H9 (cell line): ENCODE data around the gene PCNX2. TPM values are rescaled to one million over a fixed set of nuclear protein-coding genes. Genes with fewer than 3 reads are reported as not detected.

Source experiments
- DNase-seq: peaks from one replicate; pipeline ENCODE4 v3.0.0-alpha.2; 2017
- H2AFZ ChIP-seq: one replicate; pipeline ENCODE4 v1.6.1; 2013; ENCODE audit warnings: mild to moderate bottlenecking, low read length, control low read depth, moderate library complexity
- H2AK5ac ChIP-seq: 2 replicates; pipeline ENCODE4 v1.6.1; 2013; ENCODE audit warnings: low read length, control low read depth, mixed read lengths; ENCODE audit not compliant: insufficient read length
- H2BK120ac ChIP-seq: one replicate; pipeline ENCODE4 v1.6.1; 2013; ENCODE audit warnings: low read depth, mild to moderate bottlenecking, low read length, control low read depth, inconsistent platforms; ENCODE audit not compliant: poor library complexity, severe bottlenecking
- H2BK12ac ChIP-seq: 2 replicates; pipeline ENCODE4 v1.6.1; 2013; ENCODE audit warnings: low read length, control low read depth, mixed read lengths, low read depth; ENCODE audit not compliant: insufficient read length
- H2BK15ac ChIP-seq: 2 replicates; pipeline ENCODE4 v1.6.1; 2013; ENCODE audit warnings: low read depth, low read length, control low read depth
- H2BK20ac ChIP-seq: one replicate; pipeline ENCODE4 v1.6.1; 2013; ENCODE audit warnings: low read depth, mild to moderate bottlenecking, low read length, control low read depth, inconsistent platforms; ENCODE audit not compliant: poor library complexity, severe bottlenecking
- H2BK5ac ChIP-seq: 2 replicates; pipeline ENCODE4 v1.6.1; 2013; ENCODE audit warnings: low read length, control low read depth, mixed read lengths; ENCODE audit not compliant: insufficient read length
- H3K14ac ChIP-seq: 2 replicates; pipeline ENCODE4 v1.6.1; 2013; ENCODE audit warnings: low read length, control low read depth; ENCODE audit not compliant: insufficient read depth
- H3K18ac ChIP-seq: 2 replicates; pipeline ENCODE4 v1.6.1; 2013; ENCODE audit warnings: low read depth, mild to moderate bottlenecking, mixed read lengths, low read length, control low read depth; ENCODE audit not compliant: insufficient read length
- H3K23ac ChIP-seq: 2 replicates; pipeline ENCODE4 v1.6.1; 2013; ENCODE audit warnings: low read length, control low read depth, mixed read lengths, low read depth; ENCODE audit not compliant: insufficient read length
- H3K23me2 ChIP-seq: 2 replicates; pipeline ENCODE4 v1.6.1; 2013; ENCODE audit warnings: low read depth, mild to moderate bottlenecking, mixed read lengths, low read length, control low read depth; ENCODE audit not compliant: insufficient read length, poor library complexity, severe bottlenecking
- H3K27ac ChIP-seq: 2 replicates; pipeline ENCODE4 v1.5.1; 2013; ENCODE audit warnings: low read length, control low read depth, mixed read lengths, low read depth; ENCODE audit not compliant: insufficient read length
- H3K27me3 ChIP-seq: 2 replicates; pipeline ENCODE4 v1.6.1; 2013; ENCODE audit warnings: low read length, control low read depth, inconsistent platforms; ENCODE audit not compliant: insufficient read depth
- H3K4ac ChIP-seq: 2 replicates; pipeline ENCODE4 v1.6.1; 2013; ENCODE audit warnings: low read depth, mild to moderate bottlenecking, control low read depth, inconsistent platforms, low read length, moderate library complexity
- H3K4me1 ChIP-seq: 2 replicates; pipeline ENCODE4 v1.6.1; 2013; ENCODE audit warnings: low read length, control low read depth, inconsistent platforms; ENCODE audit not compliant: insufficient read depth
- H3K4me2 ChIP-seq: 2 replicates; pipeline ENCODE4 v1.6.1; 2013; ENCODE audit warnings: low read length, control low read depth, mixed read lengths; ENCODE audit not compliant: insufficient read length, insufficient read depth
- H3K56ac ChIP-seq: 2 replicates; pipeline ENCODE4 v1.6.1; 2013; ENCODE audit warnings: low read depth, mild to moderate bottlenecking, mixed read lengths, low read length, control low read depth; ENCODE audit not compliant: insufficient read length
- H3K79me1 ChIP-seq: 2 replicates; pipeline ENCODE4 v1.6.1; 2013; ENCODE audit warnings: low read depth, mild to moderate bottlenecking, moderate library complexity, low read length, control low read depth, inconsistent platforms; ENCODE audit not compliant: insufficient read depth, poor library complexity, severe bottlenecking
- H3K79me2 ChIP-seq: 2 replicates; pipeline ENCODE4 v1.6.1; 2013; ENCODE audit warnings: low read length, control low read depth, inconsistent platforms; ENCODE audit not compliant: insufficient read depth
- H3K9ac ChIP-seq: 2 replicates; pipeline ENCODE4 v1.6.1; 2013; ENCODE audit warnings: low read length, control low read depth, mixed read lengths; ENCODE audit not compliant: insufficient read length; ENCODE audit errors: extremely low read depth
- H3K9me3 ChIP-seq: one replicate; pipeline ENCODE4 v1.6.1; 2013; ENCODE audit warnings: low read depth, low read length, inconsistent platforms; ENCODE audit not compliant: control insufficient read depth
- H3T11ph ChIP-seq: one replicate; pipeline ENCODE4 v1.6.1; 2013; ENCODE audit warnings: mild to moderate bottlenecking, low read length, control low read depth, inconsistent platforms
- H4K20me1 ChIP-seq: one replicate; pipeline ENCODE4 v1.6.1; 2013; ENCODE audit not compliant: control insufficient read depth, insufficient read length, insufficient read depth
- H4K5ac ChIP-seq: 2 replicates; pipeline ENCODE4 v1.6.1; 2013; ENCODE audit warnings: low read depth, mild to moderate bottlenecking, mixed read lengths, low read length, control low read depth; ENCODE audit not compliant: insufficient read length
- H4K8ac ChIP-seq: replicated peaks from 2 replicates; pipeline ENCODE4 v1.6.1; 2013; ENCODE audit warnings: low read length, control low read depth, mixed read lengths, low read depth; ENCODE audit not compliant: insufficient read length
- H4K91ac ChIP-seq: 2 replicates; pipeline ENCODE4 v1.6.1; 2013; ENCODE audit warnings: low read depth, mild to moderate bottlenecking, moderate library complexity, mixed read lengths, low read length, control low read depth; ENCODE audit not compliant: insufficient read length
- H3K27ac Mint-ChIP-seq, 3 experiments: 2 replicates in 2 of 3; 3 replicates in 1 of 3; pipeline ENCODE4 v1.8.0; 2020 to 2021; ENCODE audit warnings: mixed read lengths in 3 of 3, mild to moderate bottlenecking in 1 of 3, moderate library complexity in 1 of 3
- H3K27me3 Mint-ChIP-seq: 2 replicates; pipeline ENCODE4 v1.8.0; 2021; ENCODE audit warnings: low read depth, mild to moderate bottlenecking, moderate library complexity, mixed read lengths
- H3K36me3 Mint-ChIP-seq, 3 experiments: 2 replicates in 2 of 3; 3 replicates in 1 of 3; pipeline ENCODE4 v1.8.0; 2020 to 2021; ENCODE audit warnings: low read depth in 3 of 3, mixed read lengths in 3 of 3; ENCODE audit not compliant: insufficient read depth in 1 of 3
- H3K4me1 Mint-ChIP-seq, 2 experiments: 2 replicates each; pipeline ENCODE4 v1.8.0; 2020; ENCODE audit warnings: mixed read lengths in 2 of 2
- H3K4me3 Mint-ChIP-seq, 2 experiments: 2 replicates in 1 of 2; 3 replicates in 1 of 2; pipeline ENCODE4 v1.8.0; 2020 to 2021; ENCODE audit warnings: mild to moderate bottlenecking in 2 of 2, mixed read lengths in 2 of 2, moderate library complexity in 1 of 2
- H3K9me3 Mint-ChIP-seq, 2 experiments: 2 replicates in 1 of 2; 3 replicates in 1 of 2; pipeline ENCODE4 v1.8.0; 2020; ENCODE audit warnings: mild to moderate bottlenecking in 2 of 2, mixed read lengths in 2 of 2, moderate library complexity in 1 of 2
- CTCF ChIP-seq: fragments of 200-600 bp; sonication (generic); conservative IDR thresholded peaks from 3 replicates; pipeline ENCODE4 v1.8.0; 2021; ENCODE audit warnings: antibody characterized with exemption, mild to moderate bottlenecking
- total RNA-seq: library from RNA; stranded (reverse); gene quantifications from 2 replicates; pipeline ENCODE4 v1.2.1, GENCODE V29; 2021

Gene PCNX2
- total RNA-seq, 1 experiment from 2014 or later: 45.1 TPM

GRCh38 chr1:233135833-233136232, 159.7 kb downstream of the PCNX2 start:
- Histone ChIP-seq H4K5ac (no peak overlapping the region), H4K91ac (no peak overlapping the region), H4K20me1 (no peaks in the 10 kb centered on the region), H3K79me2 (no peaks in the 10 kb centered on the region), H4K8ac (no peak overlapping the region), H3K56ac (no peak overlapping the region), H3K4me1 (no peaks in the 10 kb centered on the region), H3K4ac (no peak overlapping the region), H3K9ac (no peak overlapping the region), H3K23me2 (no peaks in the 10 kb centered on the region), H2AK5ac (no peak overlapping the region), H3K18ac (no peak overlapping the region), H3K27me3 (no peaks in the 10 kb centered on the region), H2BK120ac (no peak overlapping the region), H3K23ac (no peak overlapping the region), H3T11ph (no peak overlapping the region), H3K27ac (no peak overlapping the region), H2BK15ac (no peak overlapping the region), H2BK12ac (no peak overlapping the region), H2BK20ac (no peak overlapping the region), H2BK5ac (no peak overlapping the region), H3K14ac (no peak overlapping the region), H3K4me2 (no peak overlapping the region), H3K9me3 (no peaks in the 10 kb centered on the region), H3K79me1 (no peaks in the 10 kb centered on the region), H2AFZ (no peak overlapping the region)
- Mint-ChIP-seq H3K9me3 (no peaks in the 10 kb centered on the region; a peak in 1 of 5 replicates), H3K4me1 (0 out of 4 replicates have a peak, but pooled peaks cover 0 to 4% of the 10 kb centered on the region in 2 experiments), H3K27ac (no peak overlapping the region), H3K27me3 (no peaks in the 10 kb centered on the region), H3K36me3 (peaks cover 35 to 56% (median 37%) of the 10 kb centered on the region in 3 experiments), H3K4me3 (no peak overlapping the region)
- TF ChIP-seq CTCF: no peak
- DNase-seq: no peak
